Prostate gland (tissue), 2 donors: ENCODE measurements around the gene CTNND2.

Source experiments
- CTCF ChIP-seq, 4 experiments: fragments of 200-600 bp in 2 of 4; fragments of 450-650 bp in 2 of 4; sonication (generic) in 2 of 4; IDR thresholded peaks; 1 replicate in 3 of 4; 2 replicates in 1 of 4; pipeline ENCODE4 v1.5.1; 2016 to 2019; ENCODE audit warnings: antibody characterized with exemption in 4 of 4, mild to moderate bottlenecking in 2 of 4, moderate library complexity in 2 of 4
- POLR2A ChIP-seq: fragments of 450-650 bp; IDR thresholded peaks from one replicate; pipeline ENCODE4 v1.6.1; 2016; ENCODE audit warnings: antibody characterized with exemption, mild to moderate bottlenecking

- no peak for TF ChIP-seq POLR2A
- no peak for TF ChIP-seq CTCF (IDR thresholded peaks at IDR 0.05)
Measured at GRCh38 chr5:10974850-10975249, 929.4 kb downstream of the CTNND2 start.
